ENCODE data around the gene C12orf56.
"Not testable (repeated sequence)": the region's sequence is repeated elsewhere in the genome, so short reads cannot be mapped to it uniquely, and the experiment has no call there.

The C12orf56 gene

DNA sequence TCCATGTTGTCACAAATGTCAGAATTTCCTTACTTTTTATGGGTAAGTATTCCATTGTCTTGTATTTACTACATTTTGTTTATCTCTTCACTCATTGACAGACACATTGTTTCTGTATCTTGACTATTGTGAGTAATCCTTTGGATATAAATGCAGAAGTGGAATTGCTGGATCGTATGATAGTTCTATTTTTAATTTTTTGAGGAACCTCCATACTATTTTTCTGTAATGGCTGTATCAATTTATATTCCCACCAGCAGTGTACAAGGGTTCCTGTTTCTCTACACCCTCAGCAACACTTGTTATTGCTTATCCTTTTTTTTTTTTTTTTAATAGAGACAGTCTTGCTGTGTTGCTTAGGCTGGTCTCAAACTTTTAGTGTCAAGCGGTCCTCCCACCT, 164.9 kb downstream of the C12orf56 start:
- DNase-seq = no peak

DNA sequence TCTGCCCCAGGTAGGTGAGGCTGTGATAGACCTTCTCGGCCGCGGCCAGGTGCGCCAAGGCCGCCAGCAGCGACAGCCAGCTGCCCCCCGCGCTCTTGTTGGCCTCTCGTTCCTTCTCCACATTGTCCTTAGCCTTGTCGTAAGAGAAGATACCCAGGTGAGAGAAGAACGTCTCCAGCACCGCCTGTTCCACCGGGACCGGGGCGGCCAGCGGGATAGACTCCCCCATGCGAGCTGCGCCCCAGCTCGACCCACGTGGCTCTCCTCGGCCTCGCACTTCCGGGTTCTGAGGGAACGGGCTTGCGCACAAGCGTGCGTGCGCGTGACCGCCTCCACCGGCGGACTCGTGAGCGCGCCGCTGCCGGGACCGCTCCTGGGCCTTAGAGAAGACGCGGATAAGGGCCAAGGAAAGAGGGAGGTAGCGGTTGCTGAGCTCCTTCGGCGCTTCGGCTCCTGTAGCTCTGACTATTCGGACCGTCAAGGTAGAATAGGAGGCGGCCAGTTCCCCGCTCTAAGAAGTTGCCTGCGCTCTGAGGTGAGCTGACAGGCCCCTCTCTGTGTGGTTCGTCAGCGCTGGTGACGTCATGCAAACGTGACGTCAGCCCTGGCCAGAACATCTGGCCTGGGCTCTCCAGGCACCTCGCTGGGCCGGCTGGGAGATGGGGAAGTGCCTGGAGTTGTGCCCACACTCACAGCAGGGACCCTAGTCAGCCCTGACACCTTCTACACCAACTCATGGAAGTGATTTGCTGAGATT, 168.4 kb downstream of the C12orf56 start, which contains the start of gene KICS2:
TSS of gene KICS2 (minus strand) at position 288 of the 757 bp plus-strand sequence. CDS start at position 229, 59 bp downstream.
- DNase-seq = peak; percentile 57

DNA sequence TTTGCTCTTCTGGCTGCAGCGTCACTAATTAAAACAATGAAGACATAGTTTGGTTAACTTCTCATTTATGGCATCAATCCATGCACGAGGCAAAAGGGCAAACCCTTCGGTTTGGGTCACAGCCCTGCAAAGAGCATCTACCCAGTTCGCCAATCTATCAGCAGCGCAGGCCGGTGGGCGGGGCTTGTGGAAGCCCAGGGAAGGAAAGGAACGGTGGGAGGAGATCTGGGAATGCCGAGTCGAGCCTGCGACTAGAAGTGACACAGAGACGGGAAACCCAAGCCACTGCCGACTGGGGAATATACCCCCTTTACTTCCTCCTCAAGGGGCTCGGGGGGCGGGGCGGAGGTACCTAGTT, 168.9 kb downstream of the C12orf56 start:
- peak; percentile 21 for DNase-seq

DNA sequence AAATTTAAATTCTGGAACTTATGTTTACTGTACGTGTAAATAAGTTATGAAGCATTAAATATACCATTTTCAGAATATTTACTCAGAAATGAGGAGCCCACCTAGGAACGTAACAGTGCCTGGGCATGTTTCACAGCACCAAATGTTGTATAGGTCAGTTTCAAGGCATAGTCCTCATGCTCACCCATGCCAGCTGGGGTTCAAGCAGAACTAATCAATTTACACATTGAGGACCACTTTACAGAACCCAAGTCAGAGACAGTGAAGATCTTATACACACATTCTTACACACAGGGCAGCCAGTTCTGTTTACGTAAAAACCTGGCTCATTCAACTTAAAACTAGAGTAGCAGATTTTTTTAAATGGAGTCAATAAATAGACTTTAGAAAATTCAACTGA, 170.5 kb downstream of the C12orf56 start:
- DNase-seq = no peak

DNA sequence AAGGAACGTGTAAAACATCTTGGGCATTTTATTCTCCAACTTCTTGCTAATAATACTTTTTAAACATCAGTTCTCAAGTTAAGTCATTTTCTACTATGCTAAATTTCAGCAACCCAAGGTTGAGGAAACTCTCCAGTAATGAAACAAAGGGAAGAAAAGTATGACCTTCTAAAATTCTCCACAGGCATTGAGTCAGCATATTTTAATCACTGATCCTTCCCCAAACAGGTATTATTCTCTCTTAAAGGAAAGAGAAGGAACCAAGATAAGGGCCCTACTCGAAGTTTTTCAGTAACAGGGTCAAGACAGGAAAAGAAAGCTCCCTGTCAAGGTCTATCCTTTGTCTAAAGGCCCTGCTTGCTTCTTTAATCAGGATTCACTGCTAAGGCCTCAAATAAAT, 171.4 kb downstream of the C12orf56 start:
- no peak for DNase-seq

DNA sequence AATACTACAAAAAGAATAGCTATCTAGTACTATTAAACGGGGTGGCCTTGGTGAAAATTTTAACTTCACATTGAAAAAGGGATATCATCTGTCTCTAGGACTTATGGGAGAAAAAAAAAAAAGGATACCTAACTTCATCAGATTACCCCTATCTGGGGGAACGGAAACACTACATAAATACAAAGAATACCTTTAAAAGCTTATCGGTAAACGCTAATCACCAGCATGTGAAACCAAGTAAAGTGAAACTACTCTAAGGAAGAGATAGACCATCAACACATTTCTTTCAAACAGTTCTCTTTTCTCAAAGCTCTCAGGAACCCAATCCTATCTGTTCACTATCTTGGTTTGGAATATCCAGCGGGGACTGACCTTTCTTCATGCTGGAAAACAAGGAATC, 172.0 kb downstream of the C12orf56 start:
- DNase-seq = no peak

DNA sequence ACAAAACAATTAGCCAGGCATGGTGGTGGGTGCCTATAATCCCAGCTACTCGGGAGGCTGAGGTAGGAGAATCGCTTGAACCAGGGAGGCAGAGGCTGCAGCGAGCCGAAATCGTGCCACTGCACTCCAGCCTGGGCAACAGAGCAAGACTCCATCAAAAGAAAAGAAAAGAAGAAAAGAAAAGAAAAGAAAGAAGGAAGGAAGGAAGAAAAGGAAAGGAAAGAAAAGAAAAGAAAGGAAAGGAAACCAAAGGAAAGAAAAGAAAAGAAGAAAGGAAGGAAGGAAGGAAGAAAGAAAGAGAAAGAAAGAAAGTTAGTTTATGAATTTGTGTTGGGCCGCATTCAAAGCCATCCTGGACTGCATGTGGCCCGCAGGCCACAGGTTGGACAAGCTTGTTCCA, 172.9 kb downstream of the C12orf56 start:
- not testable (repeated sequence) for DNase-seq

DNA sequence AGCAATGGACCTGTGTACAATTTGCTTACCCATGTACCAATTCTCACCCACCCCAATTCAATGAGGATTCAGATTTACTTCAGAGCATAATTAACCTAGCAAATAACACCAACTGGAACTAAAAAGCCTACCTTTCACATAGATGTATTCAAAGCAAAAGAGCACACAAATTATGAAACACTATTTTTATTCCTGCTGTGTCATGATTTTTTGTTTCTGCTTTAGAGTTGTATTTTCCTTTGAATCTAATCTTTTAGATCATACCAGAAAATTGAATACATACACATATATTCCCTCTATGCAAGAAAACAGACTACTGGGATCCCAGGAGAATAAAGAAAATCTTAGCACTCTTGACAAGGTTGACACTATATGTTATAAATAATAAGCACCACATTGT, 174.3 kb downstream of the C12orf56 start:
- DNase-seq = no peak
